MM.1S (cell line): ENCODE results near the gene APLN.

Experiments
- DNase-seq: peaks from one replicate; pipeline ENCODE4 v3.0.0-alpha.2; 2015
- H2AFZ ChIP-seq: fragments of 300-600 bp; sonication (generic); 2 replicates; pipeline ENCODE4 v1.6.0; 2016; ENCODE audit warnings: antibody characterized with exemption, low read length
- H3F3A ChIP-seq: fragments of 300-600 bp; sonication (generic); 2 replicates; pipeline ENCODE4 v1.6.1; 2016; ENCODE audit warnings: mild to moderate bottlenecking, antibody characterized with exemption, low read length, moderate library complexity, mixed read lengths; ENCODE audit not compliant: insufficient read depth
- H3K27ac ChIP-seq: fragments of 300-600 bp; sonication (generic); 2 replicates; pipeline ENCODE4 v1.5.1; 2016; ENCODE audit warnings: mild to moderate bottlenecking, low read length
- H3K27me3 ChIP-seq: fragments of 300-600 bp; sonication (generic); replicated peaks from 2 replicates; pipeline ENCODE4 v1.6.0; 2016; ENCODE audit warnings: low read length; ENCODE audit not compliant: insufficient read depth
- H3K36me3 ChIP-seq: fragments of 300-600 bp; sonication (generic); replicated peaks from 2 replicates; pipeline ENCODE4 v1.6.1; 2016; ENCODE audit warnings: mild to moderate bottlenecking, low read length, mixed read lengths; ENCODE audit not compliant: insufficient read depth
- H3K4me1 ChIP-seq: fragments of 300-600 bp; sonication (generic); 2 replicates; pipeline ENCODE4 v1.6.1; 2016; ENCODE audit warnings: low read length, mixed read lengths
- H3K4me2 ChIP-seq: fragments of 300-600 bp; sonication (generic); 2 replicates; pipeline ENCODE4 v1.6.0; 2016; ENCODE audit warnings: low read depth, low read length
- H3K4me3 ChIP-seq: fragments of 300-600 bp; sonication (generic); 2 replicates; pipeline ENCODE4 v1.5.1; 2016; ENCODE audit warnings: low read length, mixed read lengths
- H3K79me2 ChIP-seq: fragments of 300-600 bp; sonication (generic); 2 replicates; pipeline ENCODE4 v1.6.1; 2016; ENCODE audit warnings: mixed run types, low read length, mixed read lengths
- H3K9ac ChIP-seq: fragments of 300-600 bp; sonication (generic); 2 replicates; pipeline ENCODE4 v1.6.1; 2016; ENCODE audit warnings: low read length, mixed read lengths
- H3K9me2 ChIP-seq: fragments of 300-600 bp; sonication (generic); replicated peaks from 2 replicates; pipeline ENCODE4 v1.6.1; 2016; ENCODE audit warnings: mild to moderate bottlenecking, low read length, mixed read lengths; ENCODE audit not compliant: insufficient read depth
- H3K9me3 ChIP-seq: fragments of 300-600 bp; sonication (generic); replicated peaks from 2 replicates; pipeline ENCODE4 v1.6.1; 2016; ENCODE audit warnings: mild to moderate bottlenecking, low read length, mixed read lengths; ENCODE audit not compliant: insufficient read depth
- H4K20me1 ChIP-seq: fragments of 300-600 bp; sonication (generic); 2 replicates; pipeline ENCODE4 v1.6.1; 2016; ENCODE audit warnings: mild to moderate bottlenecking, low read length, moderate library complexity, mixed read lengths; ENCODE audit not compliant: insufficient read depth
- EZH2 ChIP-seq: fragments of 300-600 bp; sonication (generic); optimal IDR thresholded peaks from 2 replicates; pipeline ENCODE3; 2017; ENCODE audit warnings: low read depth, mild to moderate bottlenecking, antibody characterized with exemption, low read length, mixed read lengths
- EZH2phosphoT487 ChIP-seq: fragments of 300-600 bp; sonication (generic); IDR thresholded peaks from 2 replicates; pipeline ENCODE4 v1.6.1; 2018; ENCODE audit warnings: antibody characterized with exemption, low read length
- TF ChIP-seq, protein P1 (sequence below): fragments of 300-600 bp; sonication (generic); IDR thresholded peaks from 2 replicates; pipeline ENCODE4 v1.5.1; 2016; ENCODE audit warnings: antibody characterized with exemption, low read length, mixed read lengths

APLN gene

DNA sequence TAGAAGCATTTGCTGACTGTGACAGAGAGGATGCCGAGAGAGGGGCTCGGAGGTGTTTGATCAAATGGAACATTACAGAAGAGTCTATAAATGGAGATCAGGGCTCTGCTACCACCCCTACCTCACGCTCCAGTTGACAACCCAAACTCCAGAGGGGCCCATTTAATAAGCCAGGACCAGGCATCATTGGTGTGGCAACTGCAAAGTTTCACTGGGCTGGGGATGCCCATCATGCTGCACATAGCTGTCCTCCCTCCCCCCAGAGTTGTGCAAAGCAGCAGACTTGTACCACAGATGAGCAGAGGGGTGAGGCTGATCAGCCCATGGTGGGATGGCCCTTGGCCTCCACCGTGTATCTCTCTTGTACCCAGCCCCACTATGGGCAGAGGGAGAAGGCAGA is 45.8 kb upstream of the APLN start:
- H3K4me1 ChIP-seq, result no peaks in the 10 kb centered on the region
- H3K4me2 ChIP-seq, result no peak overlapping the region
- H3K79me2 ChIP-seq, result no peaks in the 10 kb centered on the region
- no peak overlapping the region for H3K27ac ChIP-seq
- no peaks in the 10 kb centered on the region for H3F3A ChIP-seq
- H2AFZ ChIP-seq, result no peak overlapping the region
- no peaks in the 10 kb centered on the region for H3K36me3 ChIP-seq
- TF ChIP-seq, protein P1, sequence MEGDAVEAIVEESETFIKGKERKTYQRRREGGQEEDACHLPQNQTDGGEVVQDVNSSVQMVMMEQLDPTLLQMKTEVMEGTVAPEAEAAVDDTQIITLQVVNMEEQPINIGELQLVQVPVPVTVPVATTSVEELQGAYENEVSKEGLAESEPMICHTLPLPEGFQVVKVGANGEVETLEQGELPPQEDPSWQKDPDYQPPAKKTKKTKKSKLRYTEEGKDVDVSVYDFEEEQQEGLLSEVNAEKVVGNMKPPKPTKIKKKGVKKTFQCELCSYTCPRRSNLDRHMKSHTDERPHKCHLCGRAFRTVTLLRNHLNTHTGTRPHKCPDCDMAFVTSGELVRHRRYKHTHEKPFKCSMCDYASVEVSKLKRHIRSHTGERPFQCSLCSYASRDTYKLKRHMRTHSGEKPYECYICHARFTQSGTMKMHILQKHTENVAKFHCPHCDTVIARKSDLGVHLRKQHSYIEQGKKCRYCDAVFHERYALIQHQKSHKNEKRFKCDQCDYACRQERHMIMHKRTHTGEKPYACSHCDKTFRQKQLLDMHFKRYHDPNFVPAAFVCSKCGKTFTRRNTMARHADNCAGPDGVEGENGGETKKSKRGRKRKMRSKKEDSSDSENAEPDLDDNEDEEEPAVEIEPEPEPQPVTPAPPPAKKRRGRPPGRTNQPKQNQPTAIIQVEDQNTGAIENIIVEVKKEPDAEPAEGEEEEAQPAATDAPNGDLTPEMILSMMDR, result no peak
- TF ChIP-seq EZH2 (no peak), EZH2phosphoT487 (no peak)
- no peaks in the 10 kb centered on the region for H3K9me3 ChIP-seq
- H3K9me2 ChIP-seq, result no peaks in the 10 kb centered on the region
- no peak overlapping the region for H3K4me3 ChIP-seq
- H4K20me1 ChIP-seq, result no peaks in the 10 kb centered on the region
- no peak overlapping the region for H3K9ac ChIP-seq
- no peak for DNase-seq
- H3K27me3 ChIP-seq, result no peaks in the 10 kb centered on the region

DNA sequence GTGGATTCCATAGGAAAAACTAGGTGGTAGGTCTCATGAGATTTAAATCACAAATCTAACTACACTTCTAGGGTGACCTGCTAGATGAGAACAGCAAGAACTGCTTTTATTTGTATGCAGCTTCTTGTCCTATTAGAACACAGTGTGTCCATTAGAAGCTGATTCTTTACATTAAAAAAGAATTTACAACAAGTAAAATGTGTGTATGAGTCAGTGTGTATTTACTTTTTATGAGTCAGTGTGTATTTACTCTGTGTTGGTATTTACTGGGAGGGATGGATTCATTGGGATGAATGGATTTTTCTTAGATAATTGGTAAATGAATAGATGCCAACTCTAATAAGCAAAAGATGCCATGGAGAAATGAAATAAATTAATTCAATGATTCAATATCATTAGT is 43.4 kb upstream of the APLN start:
- no peaks in the 10 kb centered on the region for H4K20me1 ChIP-seq
- H3F3A ChIP-seq, result no peaks in the 10 kb centered on the region
- H3K9me3 ChIP-seq, result no peaks in the 10 kb centered on the region
- no peak overlapping the region for H2AFZ ChIP-seq
- no peaks in the 10 kb centered on the region for H3K79me2 ChIP-seq
- H3K4me1 ChIP-seq, result no peaks in the 10 kb centered on the region
- H3K4me2 ChIP-seq, result no peak overlapping the region
- H3K9ac ChIP-seq, result no peak overlapping the region
- no peak for TF ChIP-seq EZH2phosphoT487
- TF ChIP-seq, protein P1, result no peak
- no peak for TF ChIP-seq EZH2
- no peak overlapping the region for H3K27ac ChIP-seq
- H3K9me2 ChIP-seq, result no peaks in the 10 kb centered on the region
- DNase-seq, result no peak
- no peaks in the 10 kb centered on the region for H3K36me3 ChIP-seq
- H3K4me3 ChIP-seq, result no peak overlapping the region
- H3K27me3 ChIP-seq, result no peaks in the 10 kb centered on the region

DNA sequence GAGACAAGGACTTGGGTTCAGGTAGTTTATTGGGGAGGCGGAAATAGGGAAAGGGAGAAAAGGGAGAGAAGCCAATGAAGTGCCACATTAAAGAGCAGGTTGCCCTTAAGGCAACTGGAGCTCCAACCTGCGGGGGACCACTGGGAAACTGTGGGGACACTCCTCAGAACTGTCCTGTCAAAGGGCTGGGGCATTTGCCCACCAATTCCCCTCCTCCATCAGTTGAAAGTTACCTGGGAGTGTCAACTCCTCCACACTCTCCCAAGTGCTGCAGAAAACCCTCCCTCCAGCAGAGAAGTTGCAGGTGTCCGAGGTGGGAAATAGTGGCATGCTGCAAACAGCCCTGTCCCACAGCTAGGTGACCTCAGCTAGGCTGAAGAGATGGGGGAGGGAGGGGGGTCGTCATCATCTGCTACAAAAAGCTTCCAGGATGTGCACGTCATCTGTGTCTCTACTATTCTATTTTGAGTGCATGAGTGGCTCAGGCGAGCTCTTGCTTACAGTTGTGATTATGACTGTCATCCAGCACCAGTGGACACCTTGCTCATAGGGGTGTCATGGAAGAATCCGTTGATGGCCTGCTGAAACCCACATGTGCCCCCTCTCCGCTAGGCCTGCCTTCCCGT is 42.6 kb upstream of the APLN start:
- no peaks in the 10 kb centered on the region for H3F3A ChIP-seq
- no peaks in the 10 kb centered on the region for H3K9me2 ChIP-seq
- no peak overlapping the region for H3K27ac ChIP-seq
- H3K9me3 ChIP-seq, result no peaks in the 10 kb centered on the region
- H3K79me2 ChIP-seq, result no peaks in the 10 kb centered on the region
- H3K4me2 ChIP-seq, result no peak overlapping the region
- TF ChIP-seq EZH2 (no peak), EZH2phosphoT487 (no peak)
- TF ChIP-seq, protein P1, result no peak
- H3K36me3 ChIP-seq, result no peaks in the 10 kb centered on the region
- no peak overlapping the region for H3K9ac ChIP-seq
- no peak overlapping the region for H3K4me3 ChIP-seq
- no peaks in the 10 kb centered on the region for H4K20me1 ChIP-seq
- no peak overlapping the region for H2AFZ ChIP-seq
- DNase-seq, result no peak
- H3K4me1 ChIP-seq, result no peaks in the 10 kb centered on the region
- H3K27me3 ChIP-seq, result no peaks in the 10 kb centered on the region
